Activated B cell treated with CpG ODN at 0.5 μM for 24 hours (primary cell): Measurements from ENCODE around the gene MAGEB2. TPM values are rescaled to one million over a fixed set of nuclear protein-coding genes. Genes with fewer than 3 reads are reported as not detected.

Experiments used
- ATAC-seq: fragments of 200-7000 bp; cut with Tn5 transposase; one replicate; pipeline ENCODE4 v1.10.0; 2021; ENCODE audit warnings: low read depth, mild to moderate bottlenecking, moderate library complexity
- CTCF ChIA-PET: fragments of 350-600 bp; sonication (Branson Sonifier 250); formaldehyde crosslinking; loops from one replicate; lab custom pipeline; 2021; ENCODE audit warnings: antibody characterized with exemption; lab: Charles Lee
- POLR2A ChIA-PET: fragments of 350-600 bp; sonication (Branson Sonifier 250); formaldehyde crosslinking; loops from one replicate; lab custom pipeline; 2021; ENCODE audit warnings: antibody characterized with exemption; lab: Charles Lee
- DNase-seq: peaks from one replicate; pipeline ENCODE4 v3.0.0; 2022
- H3K27ac Mint-ChIP-seq: one replicate; pipeline ENCODE4 v1.8.0; 2020; ENCODE audit warnings: mixed read lengths
- H3K27me3 Mint-ChIP-seq: one replicate; pipeline ENCODE4 v1.8.0; 2021; ENCODE audit warnings: mixed read lengths
- H3K36me3 Mint-ChIP-seq: one replicate; pipeline ENCODE4 v1.8.0; 2021; ENCODE audit warnings: low read depth, mixed read lengths
- H3K4me1 Mint-ChIP-seq: one replicate; pipeline ENCODE4 v1.8.0; 2021; ENCODE audit warnings: mixed read lengths
- H3K4me3 Mint-ChIP-seq: one replicate; pipeline ENCODE4 v1.8.0; 2020; ENCODE audit warnings: mild to moderate bottlenecking, mixed read lengths
- H3K9me3 Mint-ChIP-seq: one replicate; pipeline ENCODE4 v1.8.0; 2020; ENCODE audit warnings: mixed read lengths
- CTCF ChIP-seq: fragments of 200-600 bp; IDR thresholded peaks from one replicate; pipeline ENCODE4 v1.8.0; 2022; ENCODE audit warnings: antibody characterized with exemption, mild to moderate bottlenecking
- intact Hi-C: fragments of 100-400 bp; cut with micrococcal nuclease; formaldehyde crosslinking; loops from one replicate; pipeline ENCODE4 v1.15.1; 2024
- total RNA-seq: library from RNA; stranded (reverse); gene quantifications from 2 replicates; pipeline ENCODE4 v1.2.3, GENCODE V29; 2022

The MAGEB2 gene
- total RNA-seq, 1 donor from 2014 or later = not detected

GRCh38 chrX:30196322-30196721 is 19.0 kb upstream of the MAGEB2 start:
- H3K27ac Mint-ChIP-seq = no peak overlapping the region
- intact Hi-C loops = no loop called here
- no peaks in the 10 kb centered on the region for H3K9me3 Mint-ChIP-seq
- DNase-seq (no peak), ATAC-seq (no peak)
- H3K4me1 Mint-ChIP-seq = no peaks in the 10 kb centered on the region
- CTCF ChIA-PET = no interaction called here
- peaks cover 4% of the 10 kb centered on the region for H3K27me3 Mint-ChIP-seq
- no peak for TF ChIP-seq CTCF
- H3K36me3 Mint-ChIP-seq = no peaks in the 10 kb centered on the region
- POLR2A ChIA-PET = no interaction called here
- no peak overlapping the region for H3K4me3 Mint-ChIP-seq

GRCh38 chrX:30212172-30212571 is 3.2 kb upstream of the MAGEB2 start:
- DNase-seq (no peak), ATAC-seq (no peak)
- H3K4me3 Mint-ChIP-seq = no peak overlapping the region
- CTCF ChIA-PET = no interaction called here
- no peaks in the 10 kb centered on the region for H3K9me3 Mint-ChIP-seq
- TF ChIP-seq CTCF = no peak
- H3K4me1 Mint-ChIP-seq = no peaks in the 10 kb centered on the region
- no peak overlapping the region for H3K27ac Mint-ChIP-seq
- no peaks in the 10 kb centered on the region for H3K27me3 Mint-ChIP-seq
- intact Hi-C loops = no loop called here
- H3K36me3 Mint-ChIP-seq = no peaks in the 10 kb centered on the region
- POLR2A ChIA-PET = no interaction called here

DNA sequence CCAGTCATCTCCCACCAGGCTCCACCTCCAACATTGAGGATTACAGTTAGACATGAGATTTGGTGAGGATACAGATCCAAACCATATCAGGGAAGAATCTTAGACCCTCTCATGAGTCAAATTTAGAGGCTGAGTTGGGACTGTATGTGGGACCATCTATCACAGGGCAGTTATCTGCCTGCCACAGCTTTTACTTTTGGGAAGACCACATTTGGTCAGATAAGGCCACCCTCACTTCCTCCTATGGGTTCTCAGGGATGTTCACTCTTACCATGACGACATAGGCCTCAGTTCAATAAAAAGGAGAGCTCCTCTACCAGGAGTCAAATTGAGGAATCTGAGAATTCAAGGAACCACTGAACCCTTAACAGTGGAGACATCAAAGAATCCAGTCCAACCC is 2.1 kb downstream of the MAGEB2 start:
- no peaks in the 10 kb centered on the region for H3K4me1 Mint-ChIP-seq
- POLR2A ChIA-PET = no interaction called here
- ATAC-seq (no peak), DNase-seq (no peak)
- no peaks in the 10 kb centered on the region for H3K27me3 Mint-ChIP-seq
- no peak overlapping the region for H3K27ac Mint-ChIP-seq
- H3K36me3 Mint-ChIP-seq = no peaks in the 10 kb centered on the region
- no peak for TF ChIP-seq CTCF
- H3K4me3 Mint-ChIP-seq = no peak overlapping the region
- H3K9me3 Mint-ChIP-seq = no peaks in the 10 kb centered on the region
- intact Hi-C loops = no loop called here
- CTCF ChIA-PET = no interaction called here

DNA sequence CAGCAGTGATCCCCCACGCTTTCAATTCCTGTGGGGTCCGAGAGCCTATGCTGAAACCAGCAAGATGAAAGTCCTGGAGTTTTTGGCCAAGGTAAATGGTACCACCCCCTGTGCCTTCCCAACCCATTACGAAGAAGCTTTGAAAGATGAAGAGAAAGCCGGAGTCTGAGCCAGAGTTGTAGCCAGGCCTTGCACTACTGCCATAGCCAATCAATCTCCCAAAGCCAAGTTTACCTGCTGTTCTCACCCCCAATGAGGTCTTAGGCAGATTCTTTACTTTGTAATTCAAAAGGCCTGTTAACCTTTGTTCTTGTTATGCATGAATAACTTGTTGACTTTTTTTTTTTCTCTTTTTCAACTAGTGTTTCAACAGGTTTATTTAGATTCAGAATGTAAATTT is 4.0 kb downstream of the MAGEB2 start:
- intact Hi-C loops = no loop called here
- DNase-seq (no peak), ATAC-seq (no peak)
- Mint-ChIP-seq H3K27ac (no peak overlapping the region), H3K36me3 (no peaks in the 10 kb centered on the region), H3K4me3 (no peak overlapping the region), H3K4me1 (no peaks in the 10 kb centered on the region), H3K27me3 (no peaks in the 10 kb centered on the region), H3K9me3 (no peaks in the 10 kb centered on the region)
- ChIA-PET POLR2A (no interaction called here), CTCF (no interaction called here)
- no peak for TF ChIP-seq CTCF

DNA sequence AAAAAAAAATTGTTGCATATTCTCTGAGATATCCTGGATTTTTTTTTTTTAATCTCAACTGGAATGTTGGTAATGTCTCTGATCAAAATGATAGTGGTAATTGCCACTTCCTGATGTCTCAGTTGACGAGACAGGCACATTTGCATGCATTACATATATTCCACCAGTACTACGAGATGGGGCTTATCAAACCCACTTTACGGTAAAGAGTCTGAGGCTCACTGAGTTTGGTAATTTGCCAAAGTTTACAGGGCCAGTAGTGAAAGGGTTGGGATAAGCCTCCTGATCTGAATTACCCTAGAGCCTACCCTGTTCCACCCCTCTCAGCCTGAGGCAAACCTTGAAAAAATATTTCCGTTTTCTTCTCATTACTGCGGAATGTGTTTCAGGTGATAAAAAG is 5.3 kb downstream of the MAGEB2 start:
- Mint-ChIP-seq H3K4me1 (no peaks in the 10 kb centered on the region), H3K4me3 (no peak overlapping the region), H3K9me3 (no peaks in the 10 kb centered on the region), H3K27ac (no peak overlapping the region), H3K36me3 (no peaks in the 10 kb centered on the region), H3K27me3 (no peaks in the 10 kb centered on the region)
- no peak for ATAC-seq
- DNase-seq = no peak
- no peak for TF ChIP-seq CTCF
- ChIA-PET CTCF (no interaction called here), POLR2A (no interaction called here)
- intact Hi-C loops = no loop called here
